HG03280 (cell line): Measurements from ENCODE around the gene CENPP.
"Not testable (repeated sequence)": the region's sequence is repeated elsewhere in the genome, so short reads cannot be mapped to it uniquely, and the experiment has no call there.

ENCODE experiments used
- ATAC-seq: cut with Tn5 transposase; IDR thresholded peaks from one replicate; pipeline ENCODE4 v1.9.1; 2021; ENCODE audit warnings: mild to moderate bottlenecking, moderate library complexity; ENCODE audit not compliant: unreplicated experiment

The CENPP gene

GRCh38 chr9:92377876-92378275 is 52.1 kb downstream of the CENPP start:
- no peak for ATAC-seq

GRCh38 chr9:92378865-92379560 is 53.3 kb downstream of the CENPP start:
- no peak for ATAC-seq

- no peak for ATAC-seq
Measured at GRCh38 chr9:92380603-92381002, 54.9 kb downstream of the CENPP start.

- ATAC-seq: no peak
Measured at GRCh38 chr9:92381775-92382174, 56.0 kb downstream of the CENPP start.

GRCh38 chr9:92384375-92384774 is 58.6 kb downstream of the CENPP start:
- no peak for ATAC-seq

GRCh38 chr9:92385001-92385400 is 59.2 kb downstream of the CENPP start:
- ATAC-seq: no peak

- ATAC-seq: no peak
Measured at GRCh38 chr9:92385477-92385876, 59.7 kb downstream of the CENPP start.

GRCh38 chr9:92385953-92386352 is 60.2 kb downstream of the CENPP start:
- ATAC-seq: no peak

GRCh38 chr9:92392690-92393089 is 66.9 kb downstream of the CENPP start:
- ATAC-seq: no peak

GRCh38 chr9:92393686-92394085 is 67.9 kb downstream of the CENPP start:
- no peak for ATAC-seq

GRCh38 chr9:92395617-92396016 is 69.9 kb downstream of the CENPP start:
- no peak for ATAC-seq

GRCh38 chr9:92397853-92398252 is 72.1 kb downstream of the CENPP start:
- ATAC-seq: no peak

GRCh38 chr9:92402360-92402759 is 76.6 kb downstream of the CENPP start:
- ATAC-seq: no peak

- no peak for ATAC-seq
Measured at GRCh38 chr9:92402826-92403745, 77.3 kb downstream of the CENPP start.

- ATAC-seq: no peak
Measured at GRCh38 chr9:92404042-92404836, 78.5 kb downstream of the CENPP start, which contains the start of gene OGN. Gene OGN, minus strand, starts transcription at chr9:92404578. Its CDS starts 1,171 bp downstream, at chr9:92403407.

- ATAC-seq: no peak
Measured at GRCh38 chr9:92405818-92406217, 80.1 kb downstream of the CENPP start.

GRCh38 chr9:92406477-92406876 is 80.7 kb downstream of the CENPP start:
- no peak for ATAC-seq

- no peak for ATAC-seq
Measured at GRCh38 chr9:92407818-92408217, 82.1 kb downstream of the CENPP start.

- no peak for ATAC-seq
Measured at GRCh38 chr9:92408747-92409478, 83.2 kb downstream of the CENPP start.

- not testable (repeated sequence) for ATAC-seq
Measured at GRCh38 chr9:92411157-92411556, 85.4 kb downstream of the CENPP start.

GRCh38 chr9:92414566-92414965 is 88.8 kb downstream of the CENPP start:
- ATAC-seq: no peak
